HG02678 (cell line): ENCODE measurements around the gene GNS.

ENCODE experiments used
- ATAC-seq: cut with Tn5 transposase; IDR thresholded peaks from one replicate; pipeline ENCODE4 v1.9.1; 2021; ENCODE audit warnings: mild to moderate bottlenecking, moderate library complexity; ENCODE audit not compliant: unreplicated experiment

GNS gene

GRCh38 chr12:64759035-64759894 is at the start of gene GNS:
Gene GNS (minus strand): TSS chr12:64759406. CDS start chr12:64759276, 130 bp downstream.
- peak; percentile 83 for ATAC-seq

- ATAC-seq: no peak
These were observed 48.9 kb upstream of the GNS start for GRCh38 chr12:64808110-64808509.

GRCh38 chr12:64806593-64807460 is 47.6 kb upstream of the GNS start:
- ATAC-seq: no peak

GRCh38 chr12:64806173-64806572 is 47.0 kb upstream of the GNS start:
- no peak for ATAC-seq

GRCh38 chr12:64802180-64802775 is 43.1 kb upstream of the GNS start:
- peak; percentile 75 for ATAC-seq

GRCh38 chr12:64801381-64801780 is 42.2 kb upstream of the GNS start:
- no peak for ATAC-seq

- ATAC-seq: peak; percentile 45
These were observed 41.4 kb upstream of the GNS start for GRCh38 chr12:64800640-64801039.

- no peak for ATAC-seq
These were observed 39.0 kb upstream of the GNS start for GRCh38 chr12:64798165-64798564.

GRCh38 chr12:64797156-64797555 is 38.0 kb upstream of the GNS start:
- ATAC-seq: no peak

GRCh38 chr12:64796205-64796845 is 37.1 kb upstream of the GNS start:
- ATAC-seq: peak; percentile 85

- ATAC-seq: no peak
These were observed 35.1 kb upstream of the GNS start for GRCh38 chr12:64794305-64794704.

GRCh38 chr12:64793610-64794009 is 34.4 kb upstream of the GNS start:
- ATAC-seq: no peak

GRCh38 chr12:64792128-64792527 is 32.9 kb upstream of the GNS start:
- peak; percentile 42 for ATAC-seq

- no peak for ATAC-seq
These were observed 31.8 kb upstream of the GNS start for GRCh38 chr12:64791036-64791435.

- ATAC-seq: no peak
These were observed 31.0 kb upstream of the GNS start for GRCh38 chr12:64790166-64790565.

- no peak for ATAC-seq
These were observed 26.6 kb upstream of the GNS start for GRCh38 chr12:64785838-64786237.

GRCh38 chr12:64782191-64782876 is 23.1 kb upstream of the GNS start:
- no peak for ATAC-seq

- peak; percentile 29 for ATAC-seq
These were observed 22.3 kb upstream of the GNS start for GRCh38 chr12:64781280-64782190.

- peak; percentile 53 for ATAC-seq
These were observed 21.5 kb upstream of the GNS start for GRCh38 chr12:64780531-64781279.
